HUDEP-2 (cell line): ENCODE measurements around the gene PRKCZ.

Source experiments
- DNase-seq, 76 experiments: peaks; one replicate each; lab custom pipeline; 2025; ENCODE audit not compliant: unreplicated experiment in 76 of 76; lab: John Stamatoyannopoulos, UW

PRKCZ gene

GRCh38 chr1:2024451-2024850 lies 25.8 kb upstream of the PRKCZ start:
- DNase-seq, result no peak

- DNase-seq, result no peak
These were observed 25.3 kb upstream of the PRKCZ start for GRCh38 chr1:2024887-2025286.

GRCh38 chr1:2025491-2025981 lies 24.7 kb upstream of the PRKCZ start:
- no peak for DNase-seq

GRCh38 chr1:2027961-2028583 lies 22.1 kb upstream of the PRKCZ start:
- no peak for DNase-seq

- DNase-seq, result no peak
These were observed 21.2 kb upstream of the PRKCZ start for GRCh38 chr1:2028870-2029560.

- DNase-seq, result no peak
These were observed 20.6 kb upstream of the PRKCZ start for GRCh38 chr1:2029561-2029960.

- DNase-seq, result no peak
These were observed 19.9 kb upstream of the PRKCZ start for GRCh38 chr1:2030076-2030871.

- DNase-seq, result no peak
These were observed 18.4 kb upstream of the PRKCZ start for GRCh38 chr1:2031546-2032540.

- no peak for DNase-seq
These were observed 17.5 kb upstream of the PRKCZ start for GRCh38 chr1:2032737-2033136.

GRCh38 chr1:2033165-2033564 lies 17.0 kb upstream of the PRKCZ start:
- DNase-seq, result no peak

GRCh38 chr1:2036287-2036686 lies 13.9 kb upstream of the PRKCZ start:
- DNase-seq, result no peak

- DNase-seq, result no peak
These were observed 12.8 kb upstream of the PRKCZ start for GRCh38 chr1:2037314-2037979.

- DNase-seq, result no peak
These were observed 12.0 kb upstream of the PRKCZ start for GRCh38 chr1:2038229-2038628.

- DNase-seq, result no peak
These were observed 11.0 kb upstream of the PRKCZ start for GRCh38 chr1:2039251-2039650.

GRCh38 chr1:2041305-2041704 lies 8.9 kb upstream of the PRKCZ start:
- DNase-seq, result no peak

- DNase-seq, result no peak
These were observed 8.3 kb upstream of the PRKCZ start for GRCh38 chr1:2041887-2042286.

GRCh38 chr1:2042830-2043773 lies 7.1 kb upstream of the PRKCZ start:
- no peak for DNase-seq

GRCh38 chr1:2043886-2044285 lies 6.3 kb upstream of the PRKCZ start:
- DNase-seq, result no peak
